GM23338 (cell line): Measurements from ENCODE around the gene TSHZ3. TPM values are rescaled to one million over a fixed set of nuclear protein-coding genes. Genes with fewer than 3 reads are reported as not detected.

Source experiments
- ATAC-seq: fragments of 200-7000 bp; cut with Tn5 transposase; 3 replicates; pipeline ENCODE4 v1.9.1; 2020
- DNase-seq: peaks from one replicate; pipeline ENCODE4 v3.0.0-alpha.2; 2015; ENCODE audit warnings: low spot score
- H2AFZ ChIP-seq: fragments of 200-600 bp; sonication (generic); 2 replicates; pipeline ENCODE4 v1.8.0; 2016; ENCODE audit warnings: antibody characterized with exemption, mild to moderate bottlenecking, moderate library complexity
- H3F3A ChIP-seq: fragments of 200-600 bp; sonication (generic); replicated peaks from 2 replicates; pipeline ENCODE4 v1.8.0; 2017; ENCODE audit warnings: antibody characterized with exemption, mixed run types, low read depth
- H3K27ac ChIP-seq: fragments of 200-600 bp; sonication (generic); 2 replicates; pipeline ENCODE4 v1.6.1; 2016; ENCODE audit warnings: low read depth
- H3K27me3 ChIP-seq: fragments of 200-600 bp; sonication (generic); 2 replicates; pipeline ENCODE4 v1.8.0; 2016; ENCODE audit warnings: mild to moderate bottlenecking, mixed run types, moderate library complexity; ENCODE audit not compliant: insufficient read depth
- H3K36me3 ChIP-seq: fragments of 200-600 bp; sonication (generic); 2 replicates; pipeline ENCODE4 v1.8.0; 2016; ENCODE audit warnings: mild to moderate bottlenecking; ENCODE audit not compliant: insufficient read depth
- H3K4me1 ChIP-seq: fragments of 200-600 bp; sonication (generic); 2 replicates; pipeline ENCODE4 v1.8.0; 2016; ENCODE audit warnings: mild to moderate bottlenecking, moderate library complexity; ENCODE audit not compliant: insufficient read depth
- H3K4me2 ChIP-seq: fragments of 200-600 bp; sonication (generic); 2 replicates; pipeline ENCODE4 v1.7.1; 2017; ENCODE audit warnings: mixed run types
- H3K4me3 ChIP-seq: fragments of 200-600 bp; sonication (generic); 2 replicates; pipeline ENCODE4 v1.6.1; 2016; ENCODE audit warnings: mixed run types
- H3K79me2 ChIP-seq: fragments of 200-600 bp; sonication (generic); replicated peaks from 2 replicates; pipeline ENCODE4 v1.8.0; 2017; ENCODE audit warnings: mild to moderate bottlenecking; ENCODE audit not compliant: insufficient read depth
- H3K9me2 ChIP-seq: fragments of 200-600 bp; sonication (generic); 2 replicates; pipeline ENCODE4 v1.8.0; 2017; ENCODE audit not compliant: insufficient read depth
- H4K20me1 ChIP-seq: fragments of 200-600 bp; sonication (generic); replicated peaks from 2 replicates; pipeline ENCODE4 v1.8.0; 2017; ENCODE audit warnings: mild to moderate bottlenecking; ENCODE audit not compliant: insufficient read depth
- H3K27ac Mint-ChIP-seq: 2 replicates; pipeline ENCODE4 v1.8.0; 2020; ENCODE audit warnings: inconsistent platforms, mild to moderate bottlenecking, moderate library complexity, mixed read lengths
- H3K27me3 Mint-ChIP-seq: 3 replicates; pipeline ENCODE4 v1.8.0; 2022; ENCODE audit warnings: low read depth, mild to moderate bottlenecking, moderate library complexity, mixed read lengths, inconsistent platforms; ENCODE audit not compliant: insufficient read depth, poor library complexity
- H3K36me3 Mint-ChIP-seq: 3 replicates; pipeline ENCODE4 v1.8.0; 2021; ENCODE audit warnings: low read depth, mild to moderate bottlenecking, inconsistent platforms, moderate library complexity, mixed read lengths
- H3K4me1 Mint-ChIP-seq: 3 replicates; pipeline ENCODE4 v1.8.0; 2020; ENCODE audit warnings: mild to moderate bottlenecking, inconsistent platforms, mixed read lengths
- H3K4me3 Mint-ChIP-seq: 3 replicates; pipeline ENCODE4 v1.8.0; 2021; ENCODE audit warnings: moderate library complexity, mild to moderate bottlenecking, inconsistent platforms, mixed read lengths
- H3K9me3 Mint-ChIP-seq: 3 replicates; pipeline ENCODE4 v1.8.0; 2020; ENCODE audit warnings: moderate library complexity, mild to moderate bottlenecking, inconsistent platforms, mixed read lengths
- CREB1 ChIP-seq: fragments of 250-450 bp; sonication (Bioruptor Pico); IDR thresholded peaks from 2 replicates; pipeline ENCODE4 v1.5.0; 2020; ENCODE audit warnings: low read depth, mild to moderate bottlenecking, moderate library complexity
- EZH2 ChIP-seq: fragments of 200-600 bp; sonication (generic); IDR thresholded peaks from one replicate; pipeline ENCODE4 v1.8.0; 2017; ENCODE audit warnings: antibody characterized with exemption, mild to moderate bottlenecking, low read depth; ENCODE audit not compliant: unreplicated experiment
- EZH2phosphoT487 ChIP-seq: fragments of 200-600 bp; sonication (generic); IDR thresholded peaks from one replicate; pipeline ENCODE4 v1.8.1; 2018; ENCODE audit warnings: antibody characterized with exemption; ENCODE audit not compliant: unreplicated experiment
- JUNB ChIP-seq: IDR thresholded peaks from one replicate; pipeline ENCODE4 v1.6.1; 2016; ENCODE audit warnings: antibody characterized with exemption; ENCODE audit not compliant: unreplicated experiment
- NANOG ChIP-seq: IDR thresholded peaks from 2 replicates; pipeline ENCODE4 v1.6.1; 2016; ENCODE audit warnings: antibody characterized with exemption, borderline replicate concordance
- POLR2AphosphoS5 ChIP-seq: IDR thresholded peaks from 2 replicates; pipeline ENCODE4 v1.6.1; 2016; ENCODE audit warnings: antibody characterized with exemption, low read depth
- STAT1 ChIP-seq: IDR thresholded peaks from one replicate; pipeline ENCODE4 v1.6.1; 2016; ENCODE audit warnings: antibody characterized with exemption; ENCODE audit not compliant: unreplicated experiment
- ZNF114 ChIP-seq: fragments of 250-450 bp; sonication (Bioruptor Pico); IDR thresholded peaks from 2 replicates; pipeline ENCODE4 v1.5.0; 2020; ENCODE audit warnings: mild to moderate bottlenecking, moderate library complexity
- ZNF331 ChIP-seq: fragments of 250-450 bp; sonication (Bioruptor Pico); IDR thresholded peaks from 2 replicates; pipeline ENCODE4 v1.5.0; 2020; ENCODE audit warnings: low read depth, mild to moderate bottlenecking, moderate library complexity
- polyA plus RNA-seq: library from polyadenylated mRNA; unstranded; fragments of >200 nt; fragmentation: Nextera tagmentation; extraction: Ambion mirVana; gene quantifications from 2 replicates; pipeline ENCODE4 v1.2.1, GENCODE V29; 2016
- total RNA-seq: library from RNA; depleted of rRNA; stranded (reverse); fragments of >200 nt; shearing (Covaris generic); gene quantifications from 2 replicates; pipeline ENCODE4 v1.2.3, GENCODE V29; 2014
- TF ChIP-seq, protein P1 (sequence below), 2 experiments: fragments of 200-600 bp in 1 of 2; sonication (generic) in 1 of 2; conservative IDR thresholded peaks; 2 replicates each; pipeline versions ENCODE4 v1.5.1 to v1.6.1; 2016 to 2017; ENCODE audit warnings: antibody characterized with exemption in 2 of 2, low read depth in 2 of 2, mild to moderate bottlenecking in 2 of 2, moderate library complexity in 1 of 2
- TF ChIP-seq, protein P2 (sequence below): IDR thresholded peaks from one replicate; pipeline ENCODE4 v1.6.1; 2018; ENCODE audit warnings: antibody characterized with exemption; ENCODE audit not compliant: unreplicated experiment
- TF ChIP-seq, protein P3 (sequence below): fragments of 250-450 bp; sonication (Bioruptor Pico); IDR thresholded peaks from 2 replicates; pipeline ENCODE4 v1.5.0; 2020; ENCODE audit warnings: mild to moderate bottlenecking, moderate library complexity
- TF ChIP-seq, protein P4 (sequence below): IDR thresholded peaks from 2 replicates; pipeline ENCODE4 v1.6.1; 2016; ENCODE audit warnings: antibody characterized with exemption

The TSHZ3 gene
- total and polyA plus RNA-seq, 2 experiments from 2014 or later: 3.8 to 8.9 TPM

DNA sequence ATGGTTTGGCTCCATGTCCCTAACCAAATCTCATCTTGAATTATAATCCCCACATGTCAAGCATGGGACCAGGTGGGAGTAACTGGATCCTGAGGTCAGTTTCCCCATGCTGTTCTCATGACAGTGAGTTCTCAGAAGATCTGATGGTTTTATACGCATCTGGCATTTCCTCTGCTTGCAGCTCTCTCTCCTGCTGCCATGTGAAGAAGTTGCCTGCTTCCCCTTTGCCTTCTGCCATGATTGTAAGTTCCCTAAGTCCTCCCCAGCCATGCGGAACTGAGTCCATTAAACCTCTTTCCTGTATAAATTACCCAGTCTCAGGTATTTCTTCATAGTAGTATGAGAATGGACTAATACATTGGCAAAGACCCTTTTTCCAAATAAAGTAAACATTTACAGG is 96.8 kb downstream of the TSHZ3 start:
- peaks cover 30% of the 10 kb centered on the region for H3K4me1 Mint-ChIP-seq
- H3K36me3 Mint-ChIP-seq: no peaks in the 10 kb centered on the region
- ATAC-seq (no peak), DNase-seq (no peak)
- no peak overlapping the region for H3K4me3 Mint-ChIP-seq
- H3K36me3 ChIP-seq: no peaks in the 10 kb centered on the region
- H2AFZ ChIP-seq: no peak overlapping the region
- peaks cover 7% of the 10 kb centered on the region for H3K27me3 Mint-ChIP-seq
- no peak overlapping the region for H3K27ac Mint-ChIP-seq
- peaks cover 6% of the 10 kb centered on the region for H3K4me1 ChIP-seq
- H3K9me3 Mint-ChIP-seq: no peaks in the 10 kb centered on the region
- no peaks in the 10 kb centered on the region for H4K20me1 ChIP-seq
- TF ChIP-seq, protein P1, sequence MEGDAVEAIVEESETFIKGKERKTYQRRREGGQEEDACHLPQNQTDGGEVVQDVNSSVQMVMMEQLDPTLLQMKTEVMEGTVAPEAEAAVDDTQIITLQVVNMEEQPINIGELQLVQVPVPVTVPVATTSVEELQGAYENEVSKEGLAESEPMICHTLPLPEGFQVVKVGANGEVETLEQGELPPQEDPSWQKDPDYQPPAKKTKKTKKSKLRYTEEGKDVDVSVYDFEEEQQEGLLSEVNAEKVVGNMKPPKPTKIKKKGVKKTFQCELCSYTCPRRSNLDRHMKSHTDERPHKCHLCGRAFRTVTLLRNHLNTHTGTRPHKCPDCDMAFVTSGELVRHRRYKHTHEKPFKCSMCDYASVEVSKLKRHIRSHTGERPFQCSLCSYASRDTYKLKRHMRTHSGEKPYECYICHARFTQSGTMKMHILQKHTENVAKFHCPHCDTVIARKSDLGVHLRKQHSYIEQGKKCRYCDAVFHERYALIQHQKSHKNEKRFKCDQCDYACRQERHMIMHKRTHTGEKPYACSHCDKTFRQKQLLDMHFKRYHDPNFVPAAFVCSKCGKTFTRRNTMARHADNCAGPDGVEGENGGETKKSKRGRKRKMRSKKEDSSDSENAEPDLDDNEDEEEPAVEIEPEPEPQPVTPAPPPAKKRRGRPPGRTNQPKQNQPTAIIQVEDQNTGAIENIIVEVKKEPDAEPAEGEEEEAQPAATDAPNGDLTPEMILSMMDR (conservative IDR thresholded peaks at IDR 0.05; ENCODE audit: low read depth in 2 of 2): no peak
- TF ChIP-seq POLR2AphosphoS5 (no peak), CREB1 (CRISPR knock-in tag) (no peak), EZH2phosphoT487 (no peak), ZNF114 (no peak), EZH2 (no peak), ZNF331 (CRISPR knock-in tag) (no peak), JUNB (no peak), NANOG (no peak), STAT1 (no peak)
- TF ChIP-seq, protein P2, sequence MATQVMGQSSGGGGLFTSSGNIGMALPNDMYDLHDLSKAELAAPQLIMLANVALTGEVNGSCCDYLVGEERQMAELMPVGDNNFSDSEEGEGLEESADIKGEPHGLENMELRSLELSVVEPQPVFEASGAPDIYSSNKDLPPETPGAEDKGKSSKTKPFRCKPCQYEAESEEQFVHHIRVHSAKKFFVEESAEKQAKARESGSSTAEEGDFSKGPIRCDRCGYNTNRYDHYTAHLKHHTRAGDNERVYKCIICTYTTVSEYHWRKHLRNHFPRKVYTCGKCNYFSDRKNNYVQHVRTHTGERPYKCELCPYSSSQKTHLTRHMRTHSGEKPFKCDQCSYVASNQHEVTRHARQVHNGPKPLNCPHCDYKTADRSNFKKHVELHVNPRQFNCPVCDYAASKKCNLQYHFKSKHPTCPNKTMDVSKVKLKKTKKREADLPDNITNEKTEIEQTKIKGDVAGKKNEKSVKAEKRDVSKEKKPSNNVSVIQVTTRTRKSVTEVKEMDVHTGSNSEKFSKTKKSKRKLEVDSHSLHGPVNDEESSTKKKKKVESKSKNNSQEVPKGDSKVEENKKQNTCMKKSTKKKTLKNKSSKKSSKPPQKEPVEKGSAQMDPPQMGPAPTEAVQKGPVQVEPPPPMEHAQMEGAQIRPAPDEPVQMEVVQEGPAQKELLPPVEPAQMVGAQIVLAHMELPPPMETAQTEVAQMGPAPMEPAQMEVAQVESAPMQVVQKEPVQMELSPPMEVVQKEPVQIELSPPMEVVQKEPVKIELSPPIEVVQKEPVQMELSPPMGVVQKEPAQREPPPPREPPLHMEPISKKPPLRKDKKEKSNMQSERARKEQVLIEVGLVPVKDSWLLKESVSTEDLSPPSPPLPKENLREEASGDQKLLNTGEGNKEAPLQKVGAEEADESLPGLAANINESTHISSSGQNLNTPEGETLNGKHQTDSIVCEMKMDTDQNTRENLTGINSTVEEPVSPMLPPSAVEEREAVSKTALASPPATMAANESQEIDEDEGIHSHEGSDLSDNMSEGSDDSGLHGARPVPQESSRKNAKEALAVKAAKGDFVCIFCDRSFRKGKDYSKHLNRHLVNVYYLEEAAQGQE: no peak
- TF ChIP-seq, protein P3, sequence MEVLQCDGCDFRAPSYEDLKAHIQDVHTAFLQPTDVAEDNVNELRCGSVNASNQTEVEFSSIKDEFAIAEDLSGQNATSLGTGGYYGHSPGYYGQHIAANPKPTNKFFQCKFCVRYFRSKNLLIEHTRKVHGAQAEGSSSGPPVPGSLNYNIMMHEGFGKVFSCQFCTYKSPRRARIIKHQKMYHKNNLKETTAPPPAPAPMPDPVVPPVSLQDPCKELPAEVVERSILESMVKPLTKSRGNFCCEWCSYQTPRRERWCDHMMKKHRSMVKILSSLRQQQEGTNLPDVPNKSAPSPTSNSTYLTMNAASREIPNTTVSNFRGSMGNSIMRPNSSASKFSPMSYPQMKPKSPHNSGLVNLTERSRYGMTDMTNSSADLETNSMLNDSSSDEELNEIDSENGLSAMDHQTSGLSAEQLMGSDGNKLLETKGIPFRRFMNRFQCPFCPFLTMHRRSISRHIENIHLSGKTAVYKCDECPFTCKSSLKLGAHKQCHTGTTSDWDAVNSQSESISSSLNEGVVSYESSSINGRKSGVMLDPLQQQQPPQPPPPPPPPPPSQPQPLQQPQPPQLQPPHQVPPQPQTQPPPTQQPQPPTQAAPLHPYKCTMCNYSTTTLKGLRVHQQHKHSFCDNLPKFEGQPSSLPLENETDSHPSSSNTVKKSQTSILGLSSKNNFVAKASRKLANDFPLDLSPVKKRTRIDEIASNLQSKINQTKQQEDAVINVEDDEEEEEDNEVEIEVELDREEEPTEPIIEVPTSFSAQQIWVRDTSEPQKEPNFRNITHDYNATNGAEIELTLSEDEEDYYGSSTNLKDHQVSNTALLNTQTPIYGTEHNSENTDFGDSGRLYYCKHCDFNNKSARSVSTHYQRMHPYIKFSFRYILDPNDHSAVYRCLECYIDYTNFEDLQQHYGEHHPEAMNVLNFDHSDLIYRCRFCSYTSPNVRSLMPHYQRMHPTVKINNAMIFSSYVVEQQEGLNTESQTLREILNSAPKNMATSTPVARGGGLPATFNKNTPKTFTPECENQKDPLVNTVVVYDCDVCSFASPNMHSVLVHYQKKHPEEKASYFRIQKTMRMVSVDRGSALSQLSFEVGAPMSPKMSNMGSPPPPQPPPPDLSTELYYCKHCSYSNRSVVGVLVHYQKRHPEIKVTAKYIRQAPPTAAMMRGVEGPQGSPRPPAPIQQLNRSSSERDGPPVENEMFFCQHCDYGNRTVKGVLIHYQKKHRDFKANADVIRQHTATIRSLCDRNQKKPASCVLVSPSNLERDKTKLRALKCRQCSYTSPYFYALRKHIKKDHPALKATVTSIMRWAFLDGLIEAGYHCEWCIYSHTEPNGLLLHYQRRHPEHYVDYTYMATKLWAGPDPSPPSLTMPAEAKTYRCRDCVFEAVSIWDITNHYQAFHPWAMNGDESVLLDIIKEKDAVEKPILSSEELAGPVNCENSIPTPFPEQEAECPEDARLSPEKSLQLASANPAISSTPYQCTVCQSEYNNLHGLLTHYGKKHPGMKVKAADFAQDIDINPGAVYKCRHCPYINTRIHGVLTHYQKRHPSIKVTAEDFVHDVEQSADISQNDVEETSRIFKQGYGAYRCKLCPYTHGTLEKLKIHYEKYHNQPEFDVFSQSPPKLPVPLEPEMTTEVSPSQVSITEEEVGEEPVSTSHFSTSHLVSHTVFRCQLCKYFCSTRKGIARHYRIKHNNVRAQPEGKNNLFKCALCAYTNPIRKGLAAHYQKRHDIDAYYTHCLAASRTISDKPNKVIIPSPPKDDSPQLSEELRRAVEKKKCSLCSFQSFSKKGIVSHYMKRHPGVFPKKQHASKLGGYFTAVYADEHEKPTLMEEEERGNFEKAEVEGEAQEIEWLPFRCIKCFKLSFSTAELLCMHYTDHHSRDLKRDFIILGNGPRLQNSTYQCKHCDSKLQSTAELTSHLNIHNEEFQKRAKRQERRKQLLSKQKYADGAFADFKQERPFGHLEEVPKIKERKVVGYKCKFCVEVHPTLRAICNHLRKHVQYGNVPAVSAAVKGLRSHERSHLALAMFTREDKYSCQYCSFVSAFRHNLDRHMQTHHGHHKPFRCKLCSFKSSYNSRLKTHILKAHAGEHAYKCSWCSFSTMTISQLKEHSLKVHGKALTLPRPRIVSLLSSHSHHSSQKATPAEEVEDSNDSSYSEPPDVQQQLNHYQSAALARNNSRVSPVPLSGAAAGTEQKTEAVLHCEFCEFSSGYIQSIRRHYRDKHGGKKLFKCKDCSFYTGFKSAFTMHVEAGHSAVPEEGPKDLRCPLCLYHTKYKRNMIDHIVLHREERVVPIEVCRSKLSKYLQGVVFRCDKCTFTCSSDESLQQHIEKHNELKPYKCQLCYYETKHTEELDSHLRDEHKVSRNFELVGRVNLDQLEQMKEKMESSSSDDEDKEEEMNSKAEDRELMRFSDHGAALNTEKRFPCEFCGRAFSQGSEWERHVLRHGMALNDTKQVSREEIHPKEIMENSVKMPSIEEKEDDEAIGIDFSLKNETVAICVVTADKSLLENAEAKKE (CRISPR knock-in tag): no peak
- TF ChIP-seq, protein P4, sequence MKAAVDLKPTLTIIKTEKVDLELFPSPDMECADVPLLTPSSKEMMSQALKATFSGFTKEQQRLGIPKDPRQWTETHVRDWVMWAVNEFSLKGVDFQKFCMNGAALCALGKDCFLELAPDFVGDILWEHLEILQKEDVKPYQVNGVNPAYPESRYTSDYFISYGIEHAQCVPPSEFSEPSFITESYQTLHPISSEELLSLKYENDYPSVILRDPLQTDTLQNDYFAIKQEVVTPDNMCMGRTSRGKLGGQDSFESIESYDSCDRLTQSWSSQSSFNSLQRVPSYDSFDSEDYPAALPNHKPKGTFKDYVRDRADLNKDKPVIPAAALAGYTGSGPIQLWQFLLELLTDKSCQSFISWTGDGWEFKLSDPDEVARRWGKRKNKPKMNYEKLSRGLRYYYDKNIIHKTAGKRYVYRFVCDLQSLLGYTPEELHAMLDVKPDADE: no peak
- no peaks in the 10 kb centered on the region for H3F3A ChIP-seq
- H3K79me2 ChIP-seq: no peaks in the 10 kb centered on the region
- peaks cover 6% of the 10 kb centered on the region; the same call in 1 of the 2 replicates for H3K9me2 ChIP-seq
- H3K27ac ChIP-seq: no peak overlapping the region
- no peaks in the 10 kb centered on the region for H3K27me3 ChIP-seq
- H3K4me3 ChIP-seq: no peak overlapping the region
- no peak overlapping the region for H3K4me2 ChIP-seq
